Eye (tissue), 1 donor: ENCODE results near the gene TBCD.
A peak's percentile ranks its signal among the peaks of the same experiment; 100 is the strongest.
"Not testable (repeated sequence)": the region's sequence is repeated elsewhere in the genome, so short reads cannot be mapped to it uniquely, and the experiment has no call there.

Experiments
- DNase-seq: peaks from one replicate; pipeline ENCODE4 v3.0.0-alpha.2; 2015

The TBCD gene

GRCh38 chr17:82767041-82767754, 15.3 kb downstream of the TBCD start:
- peak; percentile 66 for DNase-seq

- no peak for DNase-seq
Observed at GRCh38 chr17:82769041-82769440, 17.2 kb downstream of the TBCD start.

- DNase-seq = no peak
Observed at GRCh38 chr17:82772026-82772425, 20.2 kb downstream of the TBCD start.

GRCh38 chr17:82774456-82774855, 22.6 kb downstream of the TBCD start:
- DNase-seq = not testable (repeated sequence)

GRCh38 chr17:82775001-82775823, 23.3 kb downstream of the TBCD start:
- peak; percentile 75 for DNase-seq

DNA sequence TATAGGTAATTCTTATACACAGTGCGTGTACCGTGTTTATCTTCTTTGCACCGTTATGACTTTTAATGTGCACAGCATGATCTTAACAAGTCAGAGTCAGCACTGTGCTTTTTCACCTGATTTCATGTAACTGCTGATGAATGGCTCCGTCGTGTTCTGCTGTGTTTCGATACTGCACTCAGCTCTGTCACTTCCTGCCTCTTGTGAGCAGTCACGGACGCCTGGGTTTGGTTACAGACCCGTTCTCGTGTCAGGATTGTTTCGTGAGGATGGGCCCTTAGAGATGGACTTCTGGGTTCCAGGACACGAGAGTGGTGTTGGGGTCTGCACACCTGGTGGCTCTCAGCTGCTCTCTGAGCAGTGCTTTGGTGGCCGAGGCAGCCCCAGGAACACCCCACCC, 24.6 kb downstream of the TBCD start:
- no peak for DNase-seq

- DNase-seq = not testable (repeated sequence)
Observed at GRCh38 chr17:82777778-82778375, 26.0 kb downstream of the TBCD start.

DNA sequence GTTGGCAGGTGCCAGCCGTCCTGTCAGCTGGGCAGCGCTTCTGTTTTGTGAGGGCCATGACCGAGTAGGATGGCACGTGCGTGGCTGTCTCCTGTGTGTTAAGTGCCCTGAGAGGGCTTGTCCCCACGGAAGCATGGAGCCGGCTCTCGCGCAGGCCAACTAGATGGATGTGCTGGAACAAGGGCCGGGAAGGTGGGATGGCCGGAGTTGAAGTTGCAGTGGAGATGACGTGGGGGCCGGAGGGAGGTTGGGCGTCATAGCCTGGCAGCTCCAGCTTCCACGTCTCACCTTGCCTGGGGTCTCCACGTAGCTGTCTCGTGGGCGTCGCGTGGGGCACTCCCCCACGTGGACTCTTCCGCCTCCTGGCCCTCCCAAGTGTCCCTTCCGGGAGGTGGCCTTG, 27.7 kb downstream of the TBCD start:
- no peak for DNase-seq

DNA sequence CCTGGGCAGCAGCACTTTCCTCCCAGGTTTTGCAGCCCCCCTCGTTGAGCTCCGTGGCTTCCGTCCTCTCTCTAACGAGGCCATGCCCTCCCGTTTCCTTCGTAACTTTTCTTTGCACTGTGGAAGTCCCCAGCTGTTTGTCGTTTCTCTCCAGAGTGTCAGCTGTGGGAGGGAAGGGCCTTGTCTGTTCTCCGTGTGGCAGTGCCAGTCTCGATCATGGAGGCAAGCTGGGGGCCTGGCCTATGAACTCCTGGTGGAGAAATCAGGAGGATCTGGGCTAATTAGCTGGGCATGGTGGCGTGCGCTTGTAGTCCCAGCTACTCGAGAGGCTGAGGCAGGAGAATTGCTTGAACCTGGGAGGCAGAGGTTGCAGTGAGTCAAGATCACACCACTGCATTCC, 28.3 kb downstream of the TBCD start:
- DNase-seq = no peak

DNA sequence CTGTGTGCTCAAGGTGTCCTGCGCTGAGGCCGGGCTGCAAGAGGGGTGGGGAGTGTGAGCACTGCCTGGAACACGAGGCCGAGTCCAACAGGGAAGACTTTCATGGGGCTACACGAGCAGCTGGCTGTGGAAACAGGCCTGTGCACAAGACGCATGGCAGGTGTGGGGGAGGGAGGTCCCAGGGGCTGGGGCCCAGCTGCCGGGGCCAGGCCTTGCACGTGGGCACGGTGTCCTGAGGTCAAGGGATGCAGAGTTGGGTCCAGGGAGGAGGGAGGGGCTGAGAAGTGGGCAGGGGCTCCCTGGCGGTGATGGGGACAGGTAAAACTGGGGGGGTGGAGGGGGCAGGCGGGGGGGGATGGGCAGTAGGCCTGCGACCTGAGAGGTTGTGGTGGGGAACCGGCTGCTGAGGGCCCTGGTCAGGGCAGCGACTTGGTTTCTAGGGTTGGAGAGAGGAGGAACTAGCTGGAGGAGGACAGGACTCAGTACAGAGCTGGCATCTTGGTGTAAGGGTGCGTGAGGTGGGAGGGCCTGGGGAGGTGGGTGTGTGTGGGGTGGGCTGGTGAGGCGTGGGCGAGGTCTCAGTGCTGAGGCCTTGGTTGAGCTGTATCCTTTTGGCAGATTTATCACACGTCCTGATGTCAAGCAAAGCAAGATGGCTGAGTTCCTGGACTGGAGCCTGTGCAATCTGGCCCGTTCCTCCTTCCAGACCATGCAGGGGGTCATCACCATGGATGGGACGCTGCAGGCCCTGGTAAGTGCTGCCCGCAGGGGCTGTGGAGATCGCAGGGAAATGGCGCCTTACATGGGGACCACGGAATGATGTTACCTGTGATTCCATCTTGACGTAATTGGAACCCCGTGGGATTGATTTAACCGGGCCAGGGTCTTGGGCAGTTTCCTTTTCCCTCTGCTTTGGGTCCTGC, 29.4 kb downstream of the TBCD start:
- DNase-seq = no peak

- peak; percentile 91 for DNase-seq
Observed at GRCh38 chr17:82781894-82782274, 30.0 kb downstream of the TBCD start.

DNA sequence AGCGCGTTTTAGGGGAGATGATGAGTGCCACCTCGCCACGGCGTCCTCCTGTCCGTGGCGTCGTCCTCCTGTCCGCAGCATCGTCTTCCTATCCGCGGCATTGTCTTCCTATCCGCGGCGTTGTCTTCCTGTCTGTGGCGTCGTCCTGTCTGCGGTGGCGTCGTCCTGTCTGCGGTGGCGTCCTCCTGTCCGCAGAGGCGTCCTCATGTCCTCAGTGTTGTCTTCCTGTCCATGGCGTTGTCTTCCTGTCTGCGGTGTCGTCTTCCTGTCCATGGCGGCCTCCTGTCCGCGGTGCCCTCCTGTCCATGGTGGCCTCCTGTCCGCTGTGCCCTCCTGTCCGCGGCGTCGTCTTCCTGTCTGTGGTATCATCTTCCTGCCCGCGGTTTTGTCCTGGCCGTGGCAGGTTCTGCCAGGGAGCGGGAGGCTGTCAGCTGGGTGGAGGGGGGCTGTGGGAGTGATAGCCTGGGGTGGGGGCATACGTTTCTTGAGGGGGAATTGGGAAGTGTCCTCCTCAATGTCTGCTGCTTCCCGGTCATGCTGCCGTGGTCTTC, 30.9 kb downstream of the TBCD start:
- DNase-seq = no peak

- no peak for DNase-seq
Observed at GRCh38 chr17:82783498-82783897, 31.6 kb downstream of the TBCD start.

DNA sequence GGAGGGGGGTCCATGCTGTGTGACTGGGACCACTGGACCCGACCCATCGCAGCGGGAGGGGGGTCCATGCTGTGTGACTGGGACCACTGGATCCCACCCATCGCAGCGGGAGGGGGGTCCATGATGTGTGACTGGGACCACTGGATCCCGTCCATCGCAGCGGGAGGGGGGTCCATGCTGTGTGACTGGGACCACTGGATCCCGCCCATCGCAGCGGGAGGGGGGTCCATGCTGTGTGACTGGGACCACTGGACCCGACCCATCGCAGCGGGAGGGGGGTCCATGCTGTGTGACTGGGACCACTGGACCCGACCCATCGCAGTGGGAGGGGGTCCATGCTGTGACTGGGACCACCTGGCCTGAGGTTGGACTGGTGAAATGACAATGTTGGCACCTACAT, 33.7 kb downstream of the TBCD start:
- not testable (repeated sequence) for DNase-seq

DNA sequence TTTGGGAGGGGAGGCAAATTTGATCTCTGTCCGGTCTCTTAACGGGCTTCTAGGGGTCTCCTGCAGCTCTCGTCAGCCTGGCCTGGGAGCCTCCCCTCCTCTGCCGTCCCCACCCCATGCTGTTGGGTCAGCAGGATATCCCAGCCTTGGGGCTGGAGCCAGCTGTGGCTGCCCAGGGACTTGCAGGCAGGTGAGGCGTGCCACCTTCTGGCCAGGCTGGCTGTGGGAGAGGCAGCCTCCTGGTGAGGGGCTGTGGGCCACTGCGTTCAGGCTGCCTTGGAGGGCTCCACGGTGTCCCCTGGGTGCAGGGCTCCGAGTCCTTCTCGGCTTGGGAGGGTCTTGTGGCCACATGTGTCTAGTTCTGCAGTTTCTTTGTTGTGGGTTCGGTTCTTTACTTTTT, 34.6 kb downstream of the TBCD start:
- no peak for DNase-seq

GRCh38 chr17:82787081-82787848, 35.4 kb downstream of the TBCD start:
- no peak for DNase-seq

DNA sequence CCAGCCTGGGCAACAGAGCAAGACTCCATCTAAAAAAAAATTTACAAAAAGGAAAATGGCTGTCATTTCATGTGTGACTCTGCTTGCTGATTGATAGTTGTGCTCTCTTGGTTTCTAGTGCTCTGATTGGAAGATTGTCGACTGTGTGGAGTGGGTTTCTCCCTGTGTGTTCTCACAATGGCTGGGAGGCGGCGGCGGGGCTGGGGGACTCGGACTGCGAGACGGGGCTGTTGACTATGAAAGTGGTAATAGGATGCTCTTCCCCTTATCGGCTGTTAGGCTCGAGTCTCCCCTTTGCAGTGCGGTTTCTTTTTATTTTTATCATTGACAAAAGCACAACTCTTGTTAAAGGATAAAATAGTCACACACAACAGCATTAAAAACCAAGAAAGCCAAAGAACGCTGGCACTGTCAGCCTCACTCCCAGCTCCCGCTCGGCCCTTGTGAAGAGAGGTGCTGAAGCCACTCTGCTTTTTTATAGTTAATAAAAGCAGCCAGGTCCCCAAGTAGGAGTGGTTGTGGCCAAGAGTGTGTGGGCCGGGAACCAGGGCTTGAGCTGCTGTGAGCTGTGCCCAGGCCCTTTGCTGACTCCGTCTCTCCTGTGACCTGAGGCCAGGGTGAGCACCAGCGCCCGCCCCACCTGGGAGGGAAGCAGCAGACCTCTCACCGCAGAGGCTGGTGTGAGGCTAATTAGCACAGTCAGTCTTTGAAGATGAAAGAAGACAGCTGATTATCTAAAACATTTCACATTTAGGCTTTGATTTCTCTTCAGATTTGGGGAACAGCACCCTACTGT, 36.5 kb downstream of the TBCD start:
- DNase-seq = no peak

DNA sequence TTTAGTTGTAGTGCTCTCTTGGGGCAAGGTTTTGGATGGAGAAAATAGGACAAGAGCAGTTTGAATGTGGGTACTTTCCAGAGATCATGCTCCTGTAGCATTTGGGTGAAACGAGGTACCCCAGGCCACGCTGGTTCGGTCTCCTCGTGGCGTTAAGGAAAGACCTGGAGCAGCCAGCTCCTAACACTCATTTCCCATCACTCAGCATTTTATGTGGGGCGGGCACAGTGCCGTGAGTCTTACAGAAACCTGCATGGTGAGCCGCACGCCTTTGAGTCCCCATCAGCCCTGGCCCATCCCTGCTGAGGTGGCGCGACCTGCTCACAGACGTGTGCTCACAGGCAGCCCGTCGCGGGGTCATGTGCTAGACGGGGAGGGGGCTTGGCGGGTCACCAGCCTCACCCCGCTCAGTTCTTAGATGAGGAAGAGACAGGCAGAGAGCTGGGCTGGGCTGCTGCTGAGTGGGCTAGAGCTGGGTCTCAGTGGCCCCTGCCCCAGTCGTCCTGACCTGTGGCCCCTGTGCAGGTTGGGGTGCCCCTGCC, 37.3 kb downstream of the TBCD start:
- DNase-seq = no peak

- no peak for DNase-seq
Observed at GRCh38 chr17:82789806-82790205, 37.9 kb downstream of the TBCD start.

- no peak for DNase-seq
Observed at GRCh38 chr17:82790391-82790790, 38.5 kb downstream of the TBCD start.

- DNase-seq = no peak
Observed at GRCh38 chr17:82791532-82791931, 39.7 kb downstream of the TBCD start.
